HG03159 (cell line): ENCODE results near the gene ANKRD39.
"Not testable (repeated sequence)": the region's sequence is repeated elsewhere in the genome, so short reads cannot be mapped to it uniquely, and the experiment has no call there.

Source experiments
- ATAC-seq: cut with Tn5 transposase; IDR thresholded peaks from one replicate; pipeline ENCODE4 v1.9.1; 2021; ENCODE audit warnings: mild to moderate bottlenecking, moderate library complexity; ENCODE audit not compliant: unreplicated experiment

ANKRD39 gene

GRCh38 chr2:96815326-96816126, 42.3 kb downstream of the ANKRD39 start:
- ATAC-seq, result peak; percentile 13

DNA sequence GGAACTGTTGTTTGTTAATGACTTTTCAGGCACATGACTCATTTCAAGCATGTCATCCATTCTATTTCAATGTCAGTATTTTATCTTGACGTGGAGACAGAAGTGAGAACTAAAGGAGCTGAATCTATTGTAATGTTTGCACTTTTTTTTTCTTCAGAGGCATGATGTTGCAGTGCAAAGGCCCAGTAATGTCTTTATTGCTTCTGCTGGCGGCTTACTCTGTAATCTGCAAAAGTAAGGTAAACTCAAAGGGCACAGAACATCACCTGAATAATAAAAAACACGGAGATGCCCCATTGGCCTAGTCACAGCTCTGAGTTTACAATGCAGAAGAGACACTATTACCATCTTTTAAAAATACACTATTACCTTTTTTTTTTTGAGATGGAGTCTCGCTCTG, 44.2 kb downstream of the ANKRD39 start:
- ATAC-seq, result no peak

DNA sequence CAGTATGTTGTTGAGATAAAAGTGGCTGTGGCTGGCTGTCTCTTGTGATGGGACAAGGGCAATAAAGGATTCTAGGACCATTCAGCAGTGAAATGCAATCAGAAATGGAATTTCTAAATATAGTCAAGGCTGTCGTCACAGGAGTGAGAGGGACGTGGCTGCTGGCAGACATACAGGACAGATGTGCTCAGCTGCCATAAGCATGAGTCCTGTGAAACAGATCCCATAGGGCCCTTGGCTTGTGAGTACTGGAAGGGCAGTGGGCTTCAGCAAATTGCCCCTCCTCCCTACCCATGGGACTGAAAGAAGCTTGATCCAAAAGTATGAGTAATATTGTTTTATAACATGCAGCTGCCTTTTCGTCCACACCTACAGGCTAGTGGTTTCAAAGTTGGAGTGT, 45.9 kb downstream of the ANKRD39 start:
- no peak for ATAC-seq

- ATAC-seq, result no peak
Observed at GRCh38 chr2:96810783-96811192, 47.0 kb downstream of the ANKRD39 start.

GRCh38 chr2:96809951-96810782, 47.6 kb downstream of the ANKRD39 start:
- no peak for ATAC-seq

DNA sequence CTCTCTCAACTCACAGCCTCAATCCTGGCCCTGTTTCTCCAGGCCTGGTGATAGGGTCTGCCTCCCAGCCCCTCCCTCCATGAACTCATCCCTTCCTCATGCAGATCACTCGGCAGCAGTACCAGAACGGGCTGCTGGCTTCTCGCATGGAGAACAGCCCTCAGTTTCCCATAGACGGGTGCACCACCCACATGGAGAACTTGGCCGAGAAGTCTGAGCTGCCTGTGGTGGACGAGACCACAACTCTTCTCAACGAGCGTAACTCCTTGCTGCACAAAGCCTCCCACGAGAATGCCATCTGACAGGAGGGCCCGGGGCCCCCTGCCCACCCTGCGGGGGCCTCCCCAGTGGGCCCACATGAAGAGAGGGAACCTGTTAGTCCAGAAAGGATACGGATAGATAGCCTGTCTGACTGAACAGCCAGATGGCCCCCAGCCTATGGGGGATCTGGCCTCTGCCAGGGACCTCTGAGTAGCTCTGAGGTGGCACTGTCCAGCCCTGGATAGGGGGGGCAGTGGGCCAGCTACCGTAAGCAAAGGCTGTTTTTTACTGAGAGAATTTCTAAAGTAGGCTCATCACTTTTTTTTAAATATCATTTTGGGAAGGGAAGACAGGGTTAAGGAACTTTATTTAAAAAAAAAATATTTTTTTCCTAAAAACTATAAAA, 48.5 kb downstream of the ANKRD39 start:
- ATAC-seq, result no peak

- no peak for ATAC-seq
Observed at GRCh38 chr2:96808176-96808837, 49.5 kb downstream of the ANKRD39 start.

DNA sequence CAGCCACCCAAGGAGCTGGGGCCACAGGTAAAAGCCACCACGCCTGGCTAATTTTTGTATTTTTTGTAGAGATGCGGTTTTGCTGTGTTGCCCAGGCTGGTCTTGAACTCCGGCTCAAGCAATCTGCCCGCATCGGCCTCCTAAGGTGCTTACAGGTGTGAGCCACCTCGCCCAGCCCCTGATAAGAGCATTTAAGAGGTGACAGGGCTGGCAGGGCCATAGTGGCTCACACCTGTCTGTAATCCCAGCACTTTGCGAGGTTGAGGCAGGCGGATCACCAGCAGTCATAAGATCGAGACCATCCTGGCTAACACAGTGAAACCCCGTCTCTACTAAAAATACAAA, 50.7 kb downstream of the ANKRD39 start:
- ATAC-seq, result no peak

GRCh38 chr2:96806468-96807126, 51.2 kb downstream of the ANKRD39 start:
- ATAC-seq, result peak; percentile 62

- not testable (repeated sequence) for ATAC-seq
Observed at GRCh38 chr2:96805946-96806345, 51.9 kb downstream of the ANKRD39 start.

DNA sequence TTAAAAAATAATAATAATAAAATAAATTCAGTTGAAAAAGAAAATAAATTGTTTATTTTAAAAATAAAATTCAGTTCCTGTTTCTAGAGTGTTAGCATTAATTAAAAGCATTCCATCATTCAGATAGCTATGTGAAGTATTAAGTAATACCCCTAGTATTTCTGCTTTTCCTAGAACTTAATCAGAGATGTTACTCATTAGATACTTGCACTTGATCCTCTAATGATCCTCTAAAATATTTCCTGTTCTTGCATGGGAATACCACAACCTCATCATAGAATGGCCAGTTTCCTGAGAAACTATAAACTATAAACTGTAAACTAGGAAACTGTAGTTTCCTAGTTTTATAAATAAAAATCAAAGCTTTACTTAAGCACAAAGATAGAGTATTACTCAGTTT, 52.8 kb downstream of the ANKRD39 start:
- no peak for ATAC-seq

- ATAC-seq, result no peak
Observed at GRCh38 chr2:96802721-96803120, 55.1 kb downstream of the ANKRD39 start.

DNA sequence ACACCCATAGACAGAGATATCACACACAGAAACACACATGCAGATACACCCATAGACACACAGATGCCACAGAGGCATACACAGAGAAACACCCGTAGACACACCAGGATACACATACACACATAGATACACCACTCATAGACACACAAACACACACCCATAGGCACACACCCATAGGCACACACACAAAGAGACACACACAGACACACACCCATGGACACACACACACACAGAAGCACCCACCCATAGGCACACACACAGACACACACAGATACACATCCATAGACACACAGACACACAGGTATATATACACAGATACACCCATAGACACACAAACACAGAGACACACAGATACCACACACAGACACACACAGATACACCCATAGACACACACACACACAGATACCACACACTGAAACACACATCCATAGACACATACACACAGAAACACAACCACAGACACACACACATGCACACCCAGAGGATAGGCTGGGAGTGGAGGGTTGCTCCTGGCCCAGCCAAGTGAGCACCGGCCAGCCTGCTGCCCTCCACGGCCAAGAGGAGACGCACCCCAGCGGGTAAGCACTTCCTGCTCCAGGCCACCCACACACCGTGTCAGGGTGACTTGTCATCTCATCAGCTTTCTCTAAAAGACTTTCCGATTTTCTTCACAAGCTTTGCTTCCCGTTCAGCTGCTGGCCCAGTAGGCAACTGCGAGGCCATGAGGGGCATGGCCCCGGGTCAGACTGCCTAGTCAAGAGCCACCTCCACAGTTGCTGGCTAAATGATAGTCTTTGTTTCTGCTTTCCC, 55.8 kb downstream of the ANKRD39 start:
- no peak for ATAC-seq

GRCh38 chr2:96801005-96801785, 56.6 kb downstream of the ANKRD39 start:
- ATAC-seq, result no peak

GRCh38 chr2:96800061-96801004, 57.5 kb downstream of the ANKRD39 start:
- ATAC-seq, result no peak

DNA sequence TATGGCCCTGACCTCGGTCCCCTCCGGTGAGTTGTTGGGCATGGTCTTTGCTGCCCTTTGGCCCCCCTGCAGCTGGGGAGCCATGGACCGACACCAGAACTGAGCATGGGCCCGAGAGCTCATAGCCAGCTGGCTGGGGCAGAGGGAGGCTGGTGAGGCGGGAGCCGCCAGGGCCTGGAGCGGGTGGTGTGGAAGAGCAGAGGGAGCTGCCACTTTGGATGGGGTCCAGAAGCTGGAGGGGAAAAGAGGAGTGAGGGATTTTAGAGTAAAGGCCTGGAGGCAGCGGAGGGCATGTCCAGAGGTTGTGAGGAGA, 58.2 kb downstream of the ANKRD39 start:
- ATAC-seq, result no peak

- no peak for ATAC-seq
Observed at GRCh38 chr2:96798733-96799622, 58.8 kb downstream of the ANKRD39 start.
